ENCODE results near the gene NAT8L.

DNA sequence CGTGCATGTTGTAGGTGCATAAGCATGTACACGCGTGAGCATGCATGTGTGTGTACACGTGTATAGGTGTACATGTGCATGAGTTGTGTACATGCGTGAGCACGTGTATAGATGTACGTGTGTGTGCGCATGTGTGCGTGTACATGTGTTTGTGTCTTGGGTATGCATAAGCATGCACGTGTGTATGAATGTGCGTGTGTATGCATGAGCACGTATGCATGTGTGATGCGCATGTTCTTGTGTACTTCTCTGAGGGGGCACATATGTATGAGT, 9.0 kb downstream of the NAT8L start:
- TF ChIP-seq POLR2A (IDR thresholded peaks at IDR 0.05) (no peak), EP300 (IDR thresholded peaks at IDR 0.05) (no peak)
- TF ChIP-seq, protein P1, sequence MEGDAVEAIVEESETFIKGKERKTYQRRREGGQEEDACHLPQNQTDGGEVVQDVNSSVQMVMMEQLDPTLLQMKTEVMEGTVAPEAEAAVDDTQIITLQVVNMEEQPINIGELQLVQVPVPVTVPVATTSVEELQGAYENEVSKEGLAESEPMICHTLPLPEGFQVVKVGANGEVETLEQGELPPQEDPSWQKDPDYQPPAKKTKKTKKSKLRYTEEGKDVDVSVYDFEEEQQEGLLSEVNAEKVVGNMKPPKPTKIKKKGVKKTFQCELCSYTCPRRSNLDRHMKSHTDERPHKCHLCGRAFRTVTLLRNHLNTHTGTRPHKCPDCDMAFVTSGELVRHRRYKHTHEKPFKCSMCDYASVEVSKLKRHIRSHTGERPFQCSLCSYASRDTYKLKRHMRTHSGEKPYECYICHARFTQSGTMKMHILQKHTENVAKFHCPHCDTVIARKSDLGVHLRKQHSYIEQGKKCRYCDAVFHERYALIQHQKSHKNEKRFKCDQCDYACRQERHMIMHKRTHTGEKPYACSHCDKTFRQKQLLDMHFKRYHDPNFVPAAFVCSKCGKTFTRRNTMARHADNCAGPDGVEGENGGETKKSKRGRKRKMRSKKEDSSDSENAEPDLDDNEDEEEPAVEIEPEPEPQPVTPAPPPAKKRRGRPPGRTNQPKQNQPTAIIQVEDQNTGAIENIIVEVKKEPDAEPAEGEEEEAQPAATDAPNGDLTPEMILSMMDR (IDR thresholded peaks at IDR 0.05): no peak

All from sigmoid colon (tissue), 4 donors.